TTC549 (cell line): ENCODE measurements around the gene LGR6.
"Not testable (repeated sequence)": the region's sequence is repeated elsewhere in the genome, so short reads cannot be mapped to it uniquely, and the experiment has no call there.

ENCODE experiments used
- FAIRE-seq: peaks from 2 replicates; lab custom pipeline; 2012; peaks lifted over from hg19 to GRCh38; lab: Jason Lieb, UNC

Gene LGR6

GRCh38 chr1:202348005-202348508 lies 154.5 kb downstream of the LGR6 start:
- FAIRE-seq, result no peak

DNA sequence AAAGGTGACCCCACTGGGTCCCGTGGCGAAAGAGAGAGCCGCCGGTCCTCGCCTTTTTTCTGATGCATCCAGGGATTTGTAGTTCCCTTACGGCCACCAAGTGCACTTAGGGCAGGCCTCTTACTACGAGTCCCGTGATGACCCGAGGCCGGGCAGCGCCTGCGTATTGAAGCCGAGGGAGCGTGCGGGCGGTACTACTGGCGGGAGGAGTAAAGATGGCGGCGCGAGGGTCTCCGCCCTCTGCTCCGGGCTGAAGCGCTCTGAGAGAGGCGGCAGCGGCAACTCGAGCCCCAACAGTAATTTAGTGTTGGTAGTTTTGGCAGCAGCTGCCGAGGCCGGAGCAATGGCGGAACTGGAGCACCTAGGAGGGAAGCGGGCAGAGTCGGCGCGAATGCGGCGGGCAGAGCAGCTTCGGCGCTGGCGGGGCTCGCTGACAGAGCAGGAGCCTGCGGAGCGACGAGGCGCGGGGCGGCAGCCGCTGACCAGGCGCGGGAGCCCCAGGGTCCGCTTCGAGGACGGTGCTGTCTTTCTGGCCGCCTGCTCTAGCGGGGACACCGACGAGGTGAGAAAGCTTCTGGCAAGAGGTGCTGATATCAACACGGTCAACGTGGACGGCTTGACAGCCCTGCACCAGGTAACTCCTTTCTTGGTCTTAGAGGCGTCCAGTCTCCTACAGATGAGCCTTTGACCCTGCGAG lies 155.1 kb downstream of the LGR6 start, which contains the start of gene PPP1R12B:
TSS of gene PPP1R12B (plus strand) at position 191 of the 697 bp plus-strand sequence. CDS start at position 344, 153 bp downstream.
- FAIRE-seq, result peak; percentile 99

GRCh38 chr1:202349206-202349928 lies 155.8 kb downstream of the LGR6 start:
- FAIRE-seq, result no peak

GRCh38 chr1:202351725-202352124 lies 158.1 kb downstream of the LGR6 start:
- no peak for FAIRE-seq

DNA sequence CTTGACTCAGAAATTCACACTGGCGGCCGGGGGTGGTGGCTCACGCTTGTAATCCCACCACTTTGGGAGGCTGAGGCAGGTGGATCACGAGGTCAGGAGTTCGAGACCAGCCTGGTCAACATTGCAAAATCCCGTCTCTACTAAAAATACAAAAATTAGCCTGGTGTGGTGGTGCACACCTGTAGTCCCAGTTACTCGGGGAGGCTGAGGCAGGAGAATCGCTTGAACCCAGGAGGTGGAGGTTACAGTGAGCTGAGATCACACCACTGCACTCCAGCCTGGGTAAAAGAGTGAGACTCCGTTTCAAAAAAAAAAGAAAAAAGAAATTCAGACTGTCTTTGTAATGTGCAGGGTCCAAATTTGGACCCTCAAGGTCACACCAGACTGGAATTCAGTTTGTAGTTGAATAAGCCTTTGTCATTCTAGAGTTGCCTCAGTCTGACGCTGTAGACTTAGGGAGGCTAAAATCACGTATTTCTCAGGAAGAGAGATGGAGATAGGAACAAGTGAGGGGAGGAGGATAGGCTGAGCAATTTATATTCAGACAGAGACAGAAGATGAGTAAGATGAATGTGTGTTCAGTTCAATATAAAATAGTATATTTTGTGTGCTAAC lies 159.1 kb downstream of the LGR6 start:
- not testable (repeated sequence) for FAIRE-seq

- FAIRE-seq, result no peak
Observed at GRCh38 chr1:202355944-202356553, 162.4 kb downstream of the LGR6 start.

- no peak for FAIRE-seq
Observed at GRCh38 chr1:202357506-202357905, 163.9 kb downstream of the LGR6 start.

- FAIRE-seq, result no peak
Observed at GRCh38 chr1:202361224-202361623, 167.6 kb downstream of the LGR6 start.

DNA sequence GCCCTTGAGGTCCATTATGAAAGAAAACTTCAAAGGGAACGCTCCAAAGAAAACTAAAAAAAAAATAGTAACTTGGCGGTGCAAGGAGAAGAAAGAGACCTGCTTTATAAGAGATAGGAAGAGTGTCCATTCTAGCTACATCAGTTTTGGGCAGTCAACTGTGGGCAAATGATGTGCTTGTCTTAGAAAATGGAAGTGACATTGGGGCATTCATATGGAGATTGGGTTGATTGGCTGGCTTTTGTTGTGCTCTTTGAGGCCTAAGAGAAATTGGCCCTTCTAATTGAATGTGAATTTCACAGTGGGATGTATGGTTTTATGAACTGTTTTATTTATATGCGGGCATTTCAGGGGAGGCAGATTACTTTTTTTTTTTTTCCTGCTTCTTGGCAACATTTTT lies 168.1 kb downstream of the LGR6 start:
- FAIRE-seq, result no peak

GRCh38 chr1:202362212-202362611 lies 168.6 kb downstream of the LGR6 start:
- FAIRE-seq, result no peak

DNA sequence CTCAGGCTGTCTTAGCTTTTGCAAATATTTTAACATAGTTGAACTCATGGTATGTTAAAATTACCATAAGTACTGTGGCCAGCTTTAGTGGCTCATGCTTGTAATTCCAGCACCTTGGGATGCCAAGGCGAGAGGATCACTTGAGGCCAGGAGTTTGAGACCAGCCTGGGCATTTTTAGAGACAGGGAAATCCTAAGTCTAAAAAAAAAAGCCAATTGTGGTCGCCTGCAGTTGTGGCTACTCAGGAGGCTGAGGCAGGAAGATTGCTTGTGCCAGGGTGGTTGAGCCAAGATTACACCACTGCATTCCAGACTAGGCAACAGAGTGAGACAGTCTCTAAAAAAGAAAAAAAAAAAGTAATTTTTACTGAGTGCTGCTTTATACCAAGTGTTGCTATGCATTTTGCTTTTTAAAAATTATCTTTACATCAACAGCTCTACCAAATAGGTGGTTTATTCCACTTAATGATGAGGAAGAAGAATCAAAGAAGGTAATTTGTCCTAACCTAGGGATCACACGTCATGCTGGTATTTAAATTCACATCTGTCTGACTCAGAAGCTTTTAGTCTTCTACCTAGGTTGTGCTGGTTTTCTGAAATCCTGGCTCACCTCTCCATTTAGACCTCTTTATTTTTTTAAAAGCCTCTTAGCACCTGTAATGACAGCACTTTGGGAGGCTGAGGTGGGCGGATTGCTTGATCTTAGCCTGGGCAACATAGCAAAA lies 171.7 kb downstream of the LGR6 start:
- no peak for FAIRE-seq

DNA sequence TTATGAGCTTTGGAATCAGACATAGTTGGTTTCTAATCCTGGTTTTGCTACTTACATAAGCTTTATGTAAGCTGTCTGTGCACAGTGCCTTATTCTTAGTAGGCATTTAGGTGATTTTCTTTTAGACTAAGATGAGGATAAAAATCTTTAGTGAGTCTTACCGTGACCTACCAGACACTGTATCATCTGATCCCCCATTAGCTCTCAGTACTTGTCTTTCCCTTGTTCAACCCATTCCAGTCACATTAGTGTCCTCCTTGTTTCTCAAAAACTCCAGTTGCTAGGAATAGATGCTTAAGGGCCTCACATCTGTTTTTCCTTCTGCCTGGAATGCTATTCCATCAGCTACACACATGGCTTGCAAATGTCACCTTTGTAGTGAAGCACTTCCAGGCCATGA lies 173.7 kb downstream of the LGR6 start:
- no peak for FAIRE-seq
